GM19455 (cell line): ENCODE data around the gene GRIP2.

Source experiments
- ATAC-seq: cut with Tn5 transposase; IDR thresholded peaks from one replicate; pipeline ENCODE4 v1.9.1; 2021; ENCODE audit not compliant: unreplicated experiment

GRIP2 gene

GRCh38 chr3:14488286-14489041, 51.7 kb downstream of the GRIP2 start:
- no peak for ATAC-seq

- no peak for ATAC-seq
These were observed 52.3 kb downstream of the GRIP2 start for GRCh38 chr3:14487821-14488220.

- no peak for ATAC-seq
These were observed 53.1 kb downstream of the GRIP2 start for GRCh38 chr3:14487086-14487485.

GRCh38 chr3:14486460-14486859, 53.7 kb downstream of the GRIP2 start:
- no peak for ATAC-seq

GRCh38 chr3:14485981-14486380, 54.2 kb downstream of the GRIP2 start:
- ATAC-seq = no peak

- ATAC-seq = no peak
These were observed 55.4 kb downstream of the GRIP2 start for GRCh38 chr3:14484741-14485140.

GRCh38 chr3:14483286-14483685, 56.9 kb downstream of the GRIP2 start:
- ATAC-seq = no peak

GRCh38 chr3:14482271-14482721, 57.8 kb downstream of the GRIP2 start:
- ATAC-seq = no peak

GRCh38 chr3:14481646-14482036, 58.5 kb downstream of the GRIP2 start:
- ATAC-seq = no peak

GRCh38 chr3:14481018-14481645, 59.0 kb downstream of the GRIP2 start:
- ATAC-seq = no peak

GRCh38 chr3:14480207-14481017, 59.7 kb downstream of the GRIP2 start:
- no peak for ATAC-seq

GRCh38 chr3:14479591-14479990, 60.6 kb downstream of the GRIP2 start:
- ATAC-seq = no peak

GRCh38 chr3:14478956-14479550, 61.1 kb downstream of the GRIP2 start:
- ATAC-seq = no peak

- no peak for ATAC-seq
These were observed 62.7 kb downstream of the GRIP2 start for GRCh38 chr3:14477311-14477935.

- no peak for ATAC-seq
These were observed 63.4 kb downstream of the GRIP2 start for GRCh38 chr3:14476583-14477265.

- no peak for ATAC-seq
These were observed 64.5 kb downstream of the GRIP2 start for GRCh38 chr3:14475621-14476020.

- ATAC-seq = no peak
These were observed 65.6 kb downstream of the GRIP2 start for GRCh38 chr3:14474363-14475081.

- ATAC-seq = no peak
These were observed 66.7 kb downstream of the GRIP2 start for GRCh38 chr3:14473411-14473891.
